Retinal pigment epithelial cell (primary cell): ENCODE results near the gene KLHDC8A.
A peak's percentile ranks its signal among the peaks of the same experiment; 100 is the strongest.

ENCODE experiments used
- DNase-seq: peaks from one replicate; pipeline ENCODE4 v3.0.0-alpha.2; 2010; ENCODE audit warnings: low read depth
- H3K4me3 ChIP-seq: 2 replicates; pipeline ENCODE4 v1.5.1; 2011; ENCODE audit warnings: mild to moderate bottlenecking, low read length, control low read depth, moderate library complexity
- CTCF ChIP-seq: conservative IDR thresholded peaks from 2 replicates; pipeline ENCODE4 v1.5.1; 2011; ENCODE audit warnings: low read depth, low read length, control low read depth, inconsistent platforms

Gene KLHDC8A

DNA sequence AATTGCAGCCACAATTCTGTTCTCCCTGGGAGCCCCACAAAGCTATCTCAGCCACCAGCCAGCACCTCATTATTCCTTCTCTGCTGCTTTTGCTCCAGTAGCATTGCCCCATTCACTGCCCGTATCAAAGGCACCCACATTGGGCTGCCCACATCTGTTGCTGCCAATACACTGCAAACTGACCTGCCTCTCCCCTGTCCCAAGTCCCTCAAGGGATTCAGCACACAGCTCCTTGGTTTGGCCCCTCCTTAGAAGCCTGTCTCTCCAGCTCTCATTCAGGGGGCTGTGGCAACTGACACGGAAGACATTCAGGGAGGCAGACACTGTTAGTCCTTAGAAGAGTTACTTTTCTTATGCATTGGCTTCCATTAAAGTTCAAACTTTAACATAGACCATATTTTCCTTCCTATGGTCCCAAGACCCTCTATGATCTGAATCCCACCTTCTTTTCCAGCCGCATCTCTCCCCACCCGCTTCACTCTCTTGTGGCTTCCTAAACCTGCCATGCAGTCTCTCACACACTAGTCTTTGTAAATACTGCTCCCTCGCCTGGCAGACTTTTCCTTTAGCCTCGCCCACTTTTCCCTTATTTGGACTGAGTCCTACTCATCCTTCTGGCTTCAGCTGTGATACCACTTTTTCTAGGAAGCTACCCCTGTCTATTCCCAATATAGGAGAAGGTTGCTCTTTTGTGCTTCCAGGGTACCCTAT is 19.3 kb upstream of the KLHDC8A start:
- H3K4me3 ChIP-seq: no peak overlapping the region
- no peak for TF ChIP-seq CTCF
- DNase-seq: no peak

DNA sequence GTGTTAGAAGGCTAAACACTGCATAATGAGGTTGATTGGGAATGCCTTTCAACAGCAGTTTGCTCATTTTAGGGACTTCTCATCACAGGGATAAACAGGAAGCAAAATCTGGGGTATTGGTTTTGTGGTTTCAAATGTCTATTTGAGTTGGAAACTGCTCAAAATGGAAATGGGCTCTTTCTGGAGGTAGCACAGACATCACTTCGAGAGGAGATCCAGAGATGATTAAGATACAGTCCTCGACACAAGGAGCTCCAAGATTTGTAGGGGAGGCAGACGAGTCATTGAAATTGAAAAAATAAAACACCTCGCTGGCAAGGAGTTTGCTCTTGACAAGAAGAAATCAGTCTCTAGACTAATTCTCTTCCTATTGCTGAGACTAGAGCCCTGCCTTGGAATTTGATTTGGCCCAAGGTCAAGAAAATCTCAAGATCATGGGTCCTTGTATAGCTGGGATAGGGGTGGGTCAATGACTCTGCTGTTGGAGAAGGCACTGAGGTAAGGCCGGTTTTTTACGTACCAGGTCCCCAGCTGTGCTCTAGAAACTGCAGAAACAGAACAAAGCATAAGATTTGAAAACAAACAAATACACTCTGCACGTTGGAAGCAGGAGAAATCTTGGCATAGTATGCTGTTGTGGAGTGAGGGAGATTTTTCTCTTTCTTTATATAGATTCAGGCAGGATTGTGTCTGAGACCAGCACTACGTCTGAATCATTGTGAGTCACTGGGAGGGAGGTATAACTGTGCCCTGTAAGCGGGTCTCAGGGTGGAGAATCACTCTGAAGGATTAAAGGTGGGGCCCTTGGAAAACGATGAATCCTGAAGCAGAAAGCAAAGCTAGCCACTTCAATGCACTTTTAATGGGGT is 17.7 kb upstream of the KLHDC8A start:
- H3K4me3 ChIP-seq: no peak overlapping the region
- no peak for TF ChIP-seq CTCF
- DNase-seq: peak; percentile 56

DNA sequence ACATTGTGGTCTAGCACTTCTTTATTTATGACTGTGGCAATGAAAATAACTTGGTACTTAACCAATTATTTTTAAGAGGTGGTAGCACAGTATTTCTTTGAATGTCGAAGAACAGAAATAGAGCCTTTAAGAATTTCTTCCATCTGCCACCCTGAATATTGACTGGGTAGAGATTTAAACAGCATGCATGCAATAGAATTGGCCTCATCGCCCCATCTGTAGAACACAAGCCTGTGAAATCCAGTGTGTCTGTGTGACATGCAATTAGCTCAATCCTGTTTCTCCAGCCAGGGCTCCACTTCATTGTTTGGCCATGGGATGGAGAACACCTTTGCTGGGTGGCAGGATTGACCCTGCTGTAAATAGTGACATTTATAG is 17.1 kb upstream of the KLHDC8A start:
- no peak for TF ChIP-seq CTCF
- DNase-seq: no peak
- no peak overlapping the region for H3K4me3 ChIP-seq

DNA sequence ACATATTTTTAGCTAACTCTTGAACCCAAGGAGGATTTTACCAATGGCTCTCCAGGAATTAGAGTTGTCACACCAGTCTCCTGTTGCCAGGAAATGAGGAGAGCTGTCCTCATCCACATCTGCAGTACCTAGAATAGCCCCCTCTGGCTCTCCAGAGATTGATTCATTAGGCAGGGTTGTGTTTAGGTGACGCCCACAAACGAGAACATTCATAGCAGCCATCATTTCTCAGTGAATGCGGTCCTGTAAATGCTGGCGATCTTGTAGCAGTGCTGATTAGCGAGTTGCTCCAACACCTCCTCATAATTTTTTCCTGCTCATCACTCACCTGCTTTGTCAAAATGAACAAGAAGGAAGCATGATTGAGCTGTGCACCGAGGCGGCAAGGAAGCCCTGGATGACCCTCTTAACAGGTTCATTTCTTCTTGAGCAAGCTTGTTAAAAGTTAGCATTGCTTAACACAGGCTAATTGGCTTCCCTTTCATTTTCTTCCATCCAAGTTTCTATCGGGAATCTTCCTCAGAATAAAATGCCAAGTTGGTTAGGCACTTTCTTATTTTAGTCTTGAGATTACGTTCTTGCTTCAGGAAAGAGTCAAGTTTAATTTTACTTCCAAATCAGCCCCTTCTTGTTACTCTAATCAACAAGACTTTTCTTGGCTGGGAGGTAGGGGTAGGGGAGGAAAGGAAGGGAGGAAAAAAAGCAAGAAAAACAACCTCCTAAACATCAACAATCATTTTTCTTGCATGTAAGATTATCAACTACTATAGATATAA is 16.5 kb upstream of the KLHDC8A start:
- DNase-seq: no peak
- H3K4me3 ChIP-seq: no peak overlapping the region
- TF ChIP-seq CTCF: no peak

- no peak for TF ChIP-seq CTCF
- DNase-seq: no peak
- H3K4me3 ChIP-seq: no peak overlapping the region
Observed at GRCh38 chr1:205371871-205372660, 15.3 kb upstream of the KLHDC8A start.

GRCh38 chr1:205370780-205371179 is 14.1 kb upstream of the KLHDC8A start:
- no peak for TF ChIP-seq CTCF
- no peak overlapping the region for H3K4me3 ChIP-seq
- no peak for DNase-seq
